Kidney epithelial cell (primary cell): ENCODE results near the gene MPPED1. TPM values are rescaled to one million over a fixed set of nuclear protein-coding genes. Genes with fewer than 3 reads are reported as not detected.

Source experiments
- DNase-seq: peaks from one replicate; pipeline ENCODE4 v3.0.0-alpha.2; 2010; ENCODE audit warnings: low read depth
- H3K27me3 ChIP-seq: 2 replicates; pipeline ENCODE4 v1.6.0; 2011; ENCODE audit warnings: low read length; ENCODE audit not compliant: control insufficient read depth, insufficient read depth
- H3K36me3 ChIP-seq: 2 replicates; pipeline ENCODE4 v1.5.1; 2011; ENCODE audit warnings: low read length; ENCODE audit not compliant: control insufficient read depth, insufficient read depth
- H3K4me3 ChIP-seq: 2 replicates; pipeline ENCODE4 v1.5.1; 2011; ENCODE audit warnings: low read depth, mild to moderate bottlenecking, control low read depth, low read length
- CTCF ChIP-seq: IDR thresholded peaks from 2 replicates; pipeline ENCODE4 v1.5.1; 2011; ENCODE audit warnings: mild to moderate bottlenecking, moderate library complexity, low read length, control low read depth, inconsistent platforms; ENCODE audit not compliant: insufficient read depth, poor library complexity, severe bottlenecking
- total RNA-seq: library from RNA; depleted of rRNA; stranded (reverse); fragments of >200 nt; gene quantifications from 2 replicates; pipeline ENCODE4 v1.2.3, GENCODE V29; 2015

The MPPED1 gene
- total RNA-seq, 1 donor from 2014 or later, result not detected

- no peak for TF ChIP-seq CTCF
- Histone ChIP-seq H3K27me3 (no peaks in the 10 kb centered on the region), H3K4me3 (no peak overlapping the region), H3K36me3 (no peaks in the 10 kb centered on the region)
- no peak for DNase-seq
Measured at GRCh38 chr22:43515902-43516301, 104.1 kb downstream of the MPPED1 start.

GRCh38 chr22:43516386-43516785, 104.6 kb downstream of the MPPED1 start:
- no peak overlapping the region for H3K4me3 ChIP-seq
- no peak for TF ChIP-seq CTCF

GRCh38 chr22:43516996-43517635, 105.3 kb downstream of the MPPED1 start:
- H3K27me3 ChIP-seq, result no peaks in the 10 kb centered on the region
- no peak overlapping the region for H3K4me3 ChIP-seq
- no peaks in the 10 kb centered on the region for H3K36me3 ChIP-seq
- TF ChIP-seq CTCF, result no peak
- DNase-seq, result no peak

More at GRCh38 chr22:43516386-43516785, 104.6 kb downstream of the MPPED1 start:
- no peak for DNase-seq
- no peaks in the 10 kb centered on the region for H3K36me3 ChIP-seq
- no peaks in the 10 kb centered on the region for H3K27me3 ChIP-seq

- no peak for TF ChIP-seq CTCF
- no peak for DNase-seq
- H3K4me3 ChIP-seq, result no peak overlapping the region
- no peaks in the 10 kb centered on the region for H3K27me3 ChIP-seq
- no peaks in the 10 kb centered on the region for H3K36me3 ChIP-seq
Measured at GRCh38 chr22:43520632-43521039, 108.8 kb downstream of the MPPED1 start.

- Histone ChIP-seq H3K36me3 (no peaks in the 10 kb centered on the region), H3K27me3 (no peaks in the 10 kb centered on the region), H3K4me3 (no peak overlapping the region)
- no peak for TF ChIP-seq CTCF
- DNase-seq, result no peak
Measured at GRCh38 chr22:43521716-43522115, 109.9 kb downstream of the MPPED1 start.

GRCh38 chr22:43526117-43526655, 114.4 kb downstream of the MPPED1 start:
- Histone ChIP-seq H3K36me3 (no peaks in the 10 kb centered on the region), H3K27me3 (no peaks in the 10 kb centered on the region), H3K4me3 (no peak overlapping the region)
- DNase-seq, result no peak
- no peak for TF ChIP-seq CTCF
